Measurements from ENCODE around the gene LINGO4.
A peak's percentile ranks its signal among the peaks of the same experiment; 100 is the strongest.

LINGO4 gene

GRCh38 chr1:151805066-151805820 lies at the start of gene LINGO4:
TSS of gene LINGO4 (minus strand) at chr1:151805419. CDS start at chr1:151802704, 2,715 bp downstream.
- DNase-seq = no peak

DNA sequence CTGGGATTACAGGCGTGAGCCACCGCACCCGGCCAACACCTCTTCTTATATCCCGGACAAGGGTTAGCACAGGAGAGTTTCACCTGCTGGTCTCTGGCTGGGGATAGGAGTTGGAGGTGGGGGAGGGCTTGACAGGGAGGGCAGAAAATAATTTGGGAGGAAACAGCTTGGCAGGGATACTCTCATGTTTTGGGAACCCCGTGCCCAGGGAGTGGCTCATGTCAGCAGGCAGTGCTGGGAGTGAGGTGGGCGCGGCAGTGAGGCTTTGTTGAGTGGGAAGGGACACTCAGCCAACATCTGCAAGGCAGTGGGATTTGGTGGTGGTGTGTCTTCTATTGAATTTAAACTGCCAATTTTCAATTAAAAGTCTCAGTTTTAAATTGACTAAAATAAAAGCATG lies 49.4 kb upstream of the LINGO4 start:
- DNase-seq = no peak

DNA sequence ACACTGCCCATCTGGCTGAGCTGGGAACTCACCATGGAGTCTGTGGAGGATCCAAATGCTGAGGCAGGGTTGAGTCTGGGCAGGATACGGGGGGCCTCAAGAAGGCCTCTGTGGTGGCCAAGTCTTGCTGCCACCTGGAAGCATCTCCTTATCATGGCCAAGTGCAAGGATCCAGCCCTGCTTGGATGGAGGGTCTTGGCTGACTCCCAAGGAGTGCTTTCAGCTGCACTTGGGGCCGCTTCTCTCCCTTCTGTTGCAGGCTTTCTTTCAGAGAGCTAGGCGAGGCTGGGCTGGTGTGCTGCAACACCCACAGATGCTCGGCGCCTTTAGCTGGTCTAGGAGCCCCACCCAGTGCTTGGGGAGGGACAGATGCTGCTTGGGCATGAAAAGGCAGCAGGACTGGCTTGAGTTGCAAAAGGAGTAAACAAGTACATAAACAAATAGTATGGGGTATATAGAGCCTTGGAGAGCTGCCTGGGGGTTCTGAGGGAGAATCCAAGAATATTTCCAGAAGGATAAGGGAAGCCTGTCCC lies 48.3 kb upstream of the LINGO4 start, which contains the start of gene THEM5:
TSS of gene THEM5 (minus strand) at position 302 of the 533 bp plus-strand sequence. CDS start at position 155, 147 bp downstream.
- DNase-seq = no peak

DNA sequence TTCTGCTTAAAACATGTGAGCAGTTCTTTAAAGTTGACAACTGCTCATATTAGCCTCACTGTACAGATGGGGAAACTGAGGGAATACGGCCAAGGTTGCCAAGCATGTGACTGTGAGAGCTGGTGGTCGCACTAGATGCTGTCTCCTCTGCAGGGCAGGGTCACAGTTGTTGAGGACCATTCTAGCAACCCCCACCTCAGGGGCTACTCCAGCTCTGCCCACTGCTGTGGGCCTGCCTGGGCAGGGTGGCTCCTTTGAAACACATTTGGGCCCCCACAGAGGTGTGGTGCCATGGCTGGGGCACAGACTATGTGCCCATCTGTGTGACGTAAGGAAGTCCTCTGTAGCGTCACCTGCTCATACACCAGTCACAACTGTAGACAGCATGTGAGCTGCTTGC lies 47.5 kb upstream of the LINGO4 start:
- no peak for DNase-seq

DNA sequence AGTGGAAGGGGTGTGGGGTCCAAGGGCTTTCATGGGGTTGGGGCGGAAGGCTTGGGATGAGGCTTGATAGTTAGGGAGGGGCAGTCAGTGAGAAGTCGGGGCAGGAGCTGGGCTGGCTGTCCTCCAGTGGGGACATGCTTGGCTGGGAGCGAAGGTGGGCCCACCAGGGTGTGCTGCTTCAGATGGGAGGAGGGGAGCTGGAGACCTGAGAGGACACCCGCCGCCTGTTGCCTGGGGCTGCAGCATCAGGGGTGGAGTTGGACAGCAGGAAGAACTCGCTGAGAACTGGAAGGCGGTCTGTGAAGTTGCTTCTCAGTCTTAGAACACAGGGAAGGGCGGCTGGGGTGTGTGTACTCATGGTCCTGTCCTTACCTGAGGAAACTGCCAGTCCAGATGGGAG lies 46.7 kb upstream of the LINGO4 start:
- DNase-seq = no peak

GRCh38 chr1:151849871-151850270 lies 44.7 kb upstream of the LINGO4 start:
- DNase-seq = no peak

DNA sequence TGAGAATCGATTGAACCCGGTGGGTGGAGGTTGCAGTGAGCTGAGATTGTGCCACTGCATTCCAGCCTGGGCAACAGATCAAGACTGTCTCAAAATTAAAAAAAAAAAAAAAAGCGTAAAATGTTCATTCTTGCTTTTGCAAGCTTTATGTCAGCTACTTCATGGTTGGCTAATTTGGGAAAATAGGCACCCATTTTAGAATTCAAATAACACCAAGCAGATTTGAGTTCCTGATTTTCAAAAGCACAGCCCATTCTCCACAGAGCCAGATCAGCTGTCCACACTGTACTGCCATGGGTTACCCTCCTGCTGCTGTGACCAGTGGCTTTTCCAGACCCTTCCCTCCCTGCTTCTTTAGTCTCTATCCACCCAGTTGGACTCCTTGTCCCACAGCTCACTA lies 43.9 kb upstream of the LINGO4 start:
- no peak for DNase-seq

DNA sequence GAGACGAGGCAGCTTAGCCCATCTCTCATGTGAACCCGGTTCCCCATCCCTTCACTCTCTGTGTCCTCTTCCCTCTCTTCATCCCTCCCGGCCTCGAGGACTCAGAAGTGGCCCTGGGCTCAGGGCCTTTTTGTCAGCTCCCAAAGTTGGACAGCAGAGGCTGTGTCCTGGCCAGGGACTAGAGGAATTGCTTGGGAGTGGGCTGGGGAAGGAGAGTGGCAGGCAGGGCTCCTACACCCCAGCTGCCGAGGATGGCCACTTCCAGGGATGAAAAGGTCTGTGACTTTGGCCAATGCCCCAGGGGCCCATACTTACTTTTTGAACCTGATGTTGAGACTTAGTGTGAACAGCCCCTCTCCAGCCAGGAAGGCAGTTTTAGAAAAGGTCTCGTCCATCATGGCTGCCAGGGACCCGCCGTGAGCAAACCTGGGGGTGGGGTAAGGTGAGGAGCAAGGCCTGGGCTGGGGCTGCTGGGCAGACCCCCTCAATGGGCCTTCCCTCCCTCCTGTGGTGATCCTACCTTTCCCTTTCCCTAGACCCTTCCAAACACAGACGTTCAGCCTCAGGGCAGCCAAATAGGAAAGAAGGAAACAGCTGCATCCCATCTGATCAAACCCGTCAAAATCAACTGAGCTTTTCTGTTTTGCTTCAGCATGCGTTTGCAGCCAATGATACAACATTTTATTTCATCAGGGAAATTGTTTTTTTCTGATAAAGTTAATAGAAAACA lies 42.8 kb upstream of the LINGO4 start:
- no peak for DNase-seq

DNA sequence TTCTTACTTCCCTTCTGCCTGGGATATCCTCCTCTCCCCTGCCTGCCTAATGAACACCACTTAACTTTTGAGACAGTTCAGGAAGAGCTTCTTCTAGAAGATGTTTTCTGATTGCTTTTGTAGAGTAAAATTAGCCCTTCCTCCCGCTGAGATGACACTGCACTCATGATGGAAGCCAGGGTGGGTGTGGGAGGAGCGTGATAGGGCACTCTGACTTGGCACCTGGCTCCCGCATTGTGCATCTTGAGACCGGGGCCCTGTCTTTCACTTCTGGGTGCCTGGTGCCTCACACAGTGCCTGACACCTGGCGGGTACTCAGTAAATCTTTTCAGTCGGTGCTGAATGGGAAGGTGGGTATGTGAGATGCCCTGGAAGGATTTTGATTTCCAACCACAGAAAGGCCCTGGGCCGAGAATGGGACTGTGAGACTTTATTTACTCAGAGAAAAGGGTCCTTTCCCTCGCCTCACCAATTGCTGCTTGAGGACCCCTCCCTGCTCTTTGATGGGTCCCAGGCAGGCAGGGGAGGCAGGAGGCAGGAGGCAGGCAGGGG lies 41.5 kb upstream of the LINGO4 start:
- DNase-seq = no peak

GRCh38 chr1:151846062-151846568 lies 40.9 kb upstream of the LINGO4 start:
- DNase-seq = peak; percentile 61

DNA sequence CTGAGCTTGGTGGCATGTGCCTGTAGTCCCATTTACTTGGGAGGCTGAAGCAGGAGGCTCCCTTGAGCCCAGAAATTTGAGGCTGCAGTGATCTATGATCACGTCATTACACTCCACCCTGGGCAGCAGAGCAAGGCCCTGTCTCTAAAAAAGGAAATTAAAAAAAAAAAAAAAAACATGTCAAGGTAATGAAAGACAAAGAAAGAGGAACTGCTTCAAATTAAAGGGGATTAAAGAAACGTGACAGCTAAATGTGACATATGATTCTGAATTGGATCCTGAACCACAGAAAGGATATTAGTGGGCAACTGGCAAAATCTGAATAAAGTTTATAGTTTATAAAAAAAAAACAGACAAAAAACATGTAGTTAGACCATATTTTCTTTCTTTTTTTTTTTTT lies 38.2 kb upstream of the LINGO4 start:
- no peak for DNase-seq

- peak; percentile 49 for DNase-seq
These were observed 35.9 kb upstream of the LINGO4 start for GRCh38 chr1:151841141-151841540.

DNA sequence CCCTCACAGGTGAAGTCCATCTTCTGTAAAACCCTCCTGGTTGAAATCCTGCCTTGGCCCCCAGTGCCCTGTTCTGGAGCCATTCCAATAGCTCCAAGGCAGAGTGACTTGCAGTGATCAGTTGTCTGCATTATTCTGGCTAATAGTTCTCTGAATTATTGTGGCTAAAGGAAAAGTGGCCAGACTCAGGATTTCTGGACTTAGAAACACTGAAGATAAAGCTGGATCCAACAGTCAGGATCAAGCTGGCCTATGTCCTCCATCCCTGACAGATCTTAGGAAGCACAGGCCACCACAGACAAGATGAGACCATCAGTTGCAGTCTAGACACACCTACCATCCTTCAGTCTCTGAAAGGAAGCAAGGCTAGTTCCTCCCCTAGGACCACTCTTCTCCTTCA lies 35.2 kb upstream of the LINGO4 start:
- DNase-seq = no peak

DNA sequence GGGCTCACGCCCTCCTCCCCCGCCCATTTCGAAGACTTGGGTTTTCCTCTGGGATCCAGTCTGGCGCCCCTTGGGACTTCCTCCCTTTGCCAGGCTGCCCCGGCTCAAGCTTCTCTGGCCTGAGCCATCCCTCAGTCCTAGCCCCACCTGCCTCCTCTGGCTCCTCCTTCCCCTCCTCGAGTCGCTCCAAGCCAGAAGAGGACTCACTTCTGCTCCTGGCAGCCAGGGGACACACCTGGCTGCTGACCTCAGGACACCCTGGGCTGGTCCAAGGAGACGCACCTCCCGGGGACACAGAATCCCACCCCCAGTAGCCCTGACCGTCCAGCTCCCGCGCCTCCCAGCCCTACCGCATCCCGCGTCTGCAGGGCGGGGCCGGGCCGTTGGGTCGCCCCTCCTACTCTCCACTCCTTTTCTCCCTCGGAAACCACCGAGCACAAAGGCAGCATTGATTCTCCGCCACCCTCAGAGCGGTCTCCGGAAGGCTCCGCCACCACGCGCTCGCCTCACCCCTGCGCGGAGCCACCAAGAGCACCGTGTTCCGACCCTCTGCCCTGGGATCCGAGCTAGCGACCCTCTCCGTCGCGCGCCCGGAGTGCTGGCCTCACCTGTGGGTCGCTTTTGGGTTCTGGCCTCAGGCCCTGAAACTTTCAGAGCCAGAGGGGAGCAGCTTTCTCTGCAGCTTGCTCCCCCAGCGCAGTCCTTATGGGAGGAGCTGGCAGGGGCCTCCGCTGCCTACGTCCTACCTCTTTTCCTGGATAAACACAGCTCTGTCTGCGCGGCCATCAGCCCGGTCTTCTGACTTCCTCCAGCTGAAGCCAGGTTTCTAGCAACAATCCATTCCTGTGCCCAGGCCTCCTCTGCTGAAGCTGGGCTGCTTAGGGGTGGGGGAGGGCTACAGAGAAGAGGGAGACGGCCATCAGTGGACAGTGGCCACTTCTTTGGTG lies 34.5 kb upstream of the LINGO4 start, which contains the start of gene C2CD4D:
TSS of gene C2CD4D (minus strand) at position 364 of the 947 bp plus-strand sequence. CDS start 831 bp downstream, outside the sequence.
- no peak for DNase-seq

- DNase-seq = no peak
These were observed 33.8 kb upstream of the LINGO4 start for GRCh38 chr1:151839082-151839412.

- no peak for DNase-seq
These were observed 33.2 kb upstream of the LINGO4 start for GRCh38 chr1:151838222-151839081.

DNA sequence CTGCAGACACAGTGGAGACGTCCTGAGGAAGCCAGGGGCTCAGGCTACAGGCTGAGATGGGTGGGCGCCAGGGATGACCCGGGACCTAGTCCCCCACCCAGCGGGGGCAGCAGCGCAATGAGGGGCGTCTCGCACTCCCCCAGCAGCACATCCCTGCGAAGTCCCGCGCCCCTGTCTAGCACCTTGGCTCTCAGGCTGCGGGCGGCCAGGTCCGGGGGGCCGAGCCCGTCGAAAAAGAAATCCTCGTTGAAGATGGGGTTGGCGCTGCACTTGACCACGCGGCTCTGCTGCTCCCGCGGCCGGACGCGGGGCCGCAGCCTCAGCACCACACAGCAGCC lies 32.6 kb upstream of the LINGO4 start:
- DNase-seq = no peak

DNA sequence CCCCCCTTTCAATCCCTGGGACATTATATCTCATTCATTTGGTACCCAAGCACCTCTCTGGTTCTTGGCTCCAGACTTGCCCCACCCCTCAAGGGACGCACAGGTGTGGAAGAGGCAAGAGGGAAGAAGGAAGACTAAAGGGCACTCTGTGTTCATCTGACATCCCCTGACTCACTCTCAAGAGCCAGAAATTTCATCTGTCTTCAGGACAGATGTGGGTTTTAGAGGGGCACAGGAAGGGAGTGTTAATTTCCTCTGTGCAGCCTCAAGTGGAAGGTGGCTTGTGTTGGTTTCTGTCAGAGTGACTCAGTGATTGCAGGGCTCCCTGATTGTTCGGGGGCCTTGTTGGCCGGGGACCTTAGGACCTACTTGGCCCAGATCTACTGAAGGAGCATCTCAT lies 32.0 kb upstream of the LINGO4 start:
- DNase-seq = no peak

DNA sequence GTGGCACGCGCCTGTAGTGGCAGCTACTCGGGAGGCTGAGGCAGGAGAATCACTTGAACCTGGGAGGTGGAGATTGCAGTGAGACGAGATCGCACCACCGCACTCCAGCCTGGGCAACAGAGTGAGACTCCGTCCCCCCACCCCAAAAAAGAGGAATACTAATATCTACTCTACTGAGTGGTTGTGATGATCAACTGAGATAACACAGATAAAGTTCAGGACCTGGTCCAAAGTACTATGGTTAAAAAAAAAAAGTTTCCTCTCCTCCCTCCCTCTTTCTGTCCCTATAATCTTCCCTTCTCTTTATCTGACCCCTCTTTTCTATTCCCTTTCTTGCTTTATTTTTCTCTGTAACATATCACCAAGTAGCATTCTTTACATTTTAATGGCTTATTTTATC lies 30.4 kb upstream of the LINGO4 start:
- DNase-seq = no peak

- DNase-seq = no peak
These were observed 29.0 kb upstream of the LINGO4 start for GRCh38 chr1:151834239-151834638.

DNA sequence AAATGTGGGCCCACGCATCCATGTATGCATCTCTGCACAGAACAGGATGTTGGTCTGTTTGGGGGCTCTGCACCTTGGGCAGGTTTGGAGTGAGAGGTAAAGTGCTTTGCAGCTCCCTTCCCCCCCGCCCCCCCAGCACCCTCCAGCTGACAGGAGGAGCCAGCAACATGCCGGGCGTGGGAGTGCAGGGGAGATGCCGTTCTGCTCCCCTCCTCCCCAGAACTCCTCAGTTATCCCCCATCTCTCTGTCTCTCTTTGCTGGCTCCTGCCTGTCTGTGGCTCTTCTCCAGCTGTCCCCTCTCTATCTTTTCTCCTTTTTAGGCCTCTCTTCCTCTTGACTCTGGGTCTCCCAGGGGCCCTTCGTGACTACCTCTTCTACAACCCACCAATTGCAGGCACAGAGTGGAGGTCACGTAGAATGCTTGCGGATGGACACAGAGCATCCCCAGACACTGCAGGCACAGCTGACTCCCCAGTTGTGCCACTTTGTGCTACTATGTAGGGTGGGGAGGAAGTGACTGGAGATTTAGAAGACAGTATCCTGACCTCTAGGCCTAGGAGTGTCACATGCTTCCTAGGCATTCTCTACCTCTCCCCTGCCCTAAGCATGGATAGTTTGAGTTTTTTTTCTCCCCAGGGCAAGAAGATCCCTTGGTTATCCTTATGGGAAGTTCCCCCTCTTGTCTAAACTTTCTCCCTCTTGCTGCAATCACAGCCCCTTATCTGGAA lies 28.1 kb upstream of the LINGO4 start:
- no peak for DNase-seq

Data from fibroblast of skin of right biceps (primary cell).